Measurements from ENCODE around the gene CHMP4A. TPM values are rescaled to one million over a fixed set of nuclear protein-coding genes. Genes with fewer than 3 reads are reported as not detected.

CHMP4A gene
- total RNA-seq, 1 experiment from 2014 or later: 32.7 TPM

DNA sequence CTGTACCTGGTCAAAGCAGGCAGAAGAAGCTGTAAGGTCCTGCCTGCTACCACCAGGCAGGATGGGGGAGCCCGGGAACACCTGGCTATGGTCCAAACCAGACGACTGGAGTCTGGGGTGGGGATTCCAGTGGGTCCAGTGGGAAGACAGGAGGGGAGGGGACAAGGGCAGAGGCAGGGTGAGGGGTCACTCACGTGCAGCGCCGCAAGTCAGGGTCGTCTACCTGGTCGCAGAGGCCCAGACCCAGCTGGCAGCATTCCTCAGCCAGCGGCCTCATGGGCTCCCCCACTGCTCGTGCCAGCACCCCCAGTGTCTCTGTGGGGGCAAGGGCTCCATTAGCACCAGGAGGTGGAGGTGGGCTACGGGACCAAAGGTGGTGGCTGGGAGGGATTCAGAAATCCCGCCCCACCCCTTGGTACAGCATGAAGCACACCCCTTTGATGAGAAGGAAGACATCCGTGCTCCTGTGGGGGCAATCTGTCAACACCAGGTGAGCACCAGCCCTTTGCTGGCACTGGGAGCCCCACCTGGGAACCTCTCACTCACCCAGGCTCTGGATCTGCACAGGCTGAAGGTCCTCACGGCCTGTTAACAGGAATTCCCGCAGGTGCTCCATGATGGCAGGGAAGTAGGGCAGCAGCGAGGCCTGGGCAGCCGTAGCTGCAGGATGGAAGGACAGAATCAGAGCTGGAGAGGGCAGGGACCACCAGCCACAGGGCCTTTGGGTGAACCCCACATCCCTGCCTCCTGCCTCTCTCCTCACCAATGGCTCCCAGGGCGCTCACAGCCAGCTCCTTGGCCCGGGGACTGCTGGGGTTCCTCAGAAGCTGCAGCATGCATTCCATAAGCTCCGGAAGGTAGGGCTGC lies 29.0 kb downstream of the CHMP4A start:
- Mint-ChIP-seq H3K4me3 (no peak overlapping the region), H3K27ac (no peak overlapping the region), H3K4me1 (peaks cover 15% of the 10 kb centered on the region), H3K9me3 (no peaks in the 10 kb centered on the region), H3K36me3 (peaks cover 42% of the 10 kb centered on the region), H3K27me3 (ENCODE audit: low read depth) (no peaks in the 10 kb centered on the region)
- ChIA-PET CTCF (interaction anchor here (1.0 to 1.2 kb wide), 2 partner anchors 23 to 31 kb away, joined by 3 to 5 read pairs; partner anchors contain the start of genes IRF9 and MDP1), POLR2A (no interaction called here)
- ATAC-seq (no peak), DNase-seq (ENCODE audit: low spot score) (no peak)
- no peak for TF ChIP-seq ETV6 (CRISPR knock-in tag; IDR thresholded peaks at IDR 0.05)
- no peak for TF ChIP-seq ZNF512 (CRISPR knock-in tag; IDR thresholded peaks at IDR 0.05; ENCODE audit: borderline replicate concordance)
- no peak for TF ChIP-seq CREB1 (CRISPR knock-in tag; IDR thresholded peaks at IDR 0.05)
- no peak for TF ChIP-seq AFF4 (CRISPR knock-in tag; IDR thresholded peaks at IDR 0.05; ENCODE audit: borderline replicate concordance)
- TF ChIP-seq NR3C1 (CRISPR knock-in tag; conservative IDR thresholded peaks at IDR 0.05; ENCODE audit: low read depth): no peak
- TF ChIP-seq EMX1 (CRISPR knock-in tag; IDR thresholded peaks at IDR 0.05): no peak
- TF ChIP-seq, protein P1, sequence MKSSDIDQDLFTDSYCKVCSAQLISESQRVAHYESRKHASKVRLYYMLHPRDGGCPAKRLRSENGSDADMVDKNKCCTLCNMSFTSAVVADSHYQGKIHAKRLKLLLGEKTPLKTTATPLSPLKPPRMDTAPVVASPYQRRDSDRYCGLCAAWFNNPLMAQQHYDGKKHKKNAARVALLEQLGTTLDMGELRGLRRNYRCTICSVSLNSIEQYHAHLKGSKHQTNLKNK (CRISPR knock-in tag; IDR thresholded peaks at IDR 0.05): no peak
- no peak for TF ChIP-seq PRDM15 (CRISPR knock-in tag; IDR thresholded peaks at IDR 0.05)

- CTCF ChIA-PET: interaction anchor here (1.0 kb wide), 1 partner anchor 22 kb away, joined by 5 read pairs; the partner anchor contains the start of gene IRF9
- H3K27ac Mint-ChIP-seq: no peak overlapping the region
- POLR2A ChIA-PET: no interaction called here
Measured at GRCh38 chr14:24183014-24183481, 30.2 kb downstream of the CHMP4A start.

More at GRCh38 chr14:24183014-24183481, 30.2 kb downstream of the CHMP4A start:
- peaks cover 47% of the 10 kb centered on the region for H3K36me3 Mint-ChIP-seq
- H3K27me3 Mint-ChIP-seq (ENCODE audit: low read depth): no peaks in the 10 kb centered on the region
- DNase-seq (ENCODE audit: low spot score) (no peak), ATAC-seq (no peak)
- H3K4me1 Mint-ChIP-seq: peaks cover 9% of the 10 kb centered on the region
- no peak for TF ChIP-seq ZNF121 (CRISPR knock-in tag; IDR thresholded peaks at IDR 0.05)
- TF ChIP-seq JUN (CRISPR knock-in tag; IDR thresholded peaks at IDR 0.05): no peak
- TF ChIP-seq, protein P1 (CRISPR knock-in tag; IDR thresholded peaks at IDR 0.05): no peak
- no peak for TF ChIP-seq ZNF396 (CRISPR knock-in tag; IDR thresholded peaks at IDR 0.05; ENCODE audit: borderline replicate concordance)
- TF ChIP-seq, protein P2, sequence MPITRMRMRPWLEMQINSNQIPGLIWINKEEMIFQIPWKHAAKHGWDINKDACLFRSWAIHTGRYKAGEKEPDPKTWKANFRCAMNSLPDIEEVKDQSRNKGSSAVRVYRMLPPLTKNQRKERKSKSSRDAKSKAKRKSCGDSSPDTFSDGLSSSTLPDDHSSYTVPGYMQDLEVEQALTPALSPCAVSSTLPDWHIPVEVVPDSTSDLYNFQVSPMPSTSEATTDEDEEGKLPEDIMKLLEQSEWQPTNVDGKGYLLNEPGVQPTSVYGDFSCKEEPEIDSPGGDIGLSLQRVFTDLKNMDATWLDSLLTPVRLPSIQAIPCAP (CRISPR knock-in tag; IDR thresholded peaks at IDR 0.05): no peak
- no peak for TF ChIP-seq GABPB1 (CRISPR knock-in tag; IDR thresholded peaks at IDR 0.05)
- TF ChIP-seq ZBTB21 (CRISPR knock-in tag; IDR thresholded peaks at IDR 0.05; ENCODE audit: borderline replicate concordance): no peak
- no peak overlapping the region for H3K4me3 Mint-ChIP-seq
- no peaks in the 10 kb centered on the region for H3K9me3 Mint-ChIP-seq
